Keratinocyte (primary cell): ENCODE results near the gene ZSCAN5A. TPM values are rescaled to one million over a fixed set of nuclear protein-coding genes. Genes with fewer than 3 reads are reported as not detected.
"Not testable (repeated sequence)": the region's sequence is repeated elsewhere in the genome, so short reads cannot be mapped to it uniquely, and the experiment has no call there.

ENCODE experiments used
- DNase-seq: peaks from one replicate; pipeline ENCODE4 v3.0.0-alpha.2; 2011; ENCODE audit warnings: low read depth, missing footprints, low spot score
- FAIRE-seq: peaks from 2 replicates; lab custom pipeline; 2011; peaks lifted over from hg19 to GRCh38; lab: Jason Lieb, UNC
- H2AFZ ChIP-seq: 2 replicates; pipeline ENCODE4 v1.6.0; 2012; ENCODE audit warnings: low read length, control low read depth, inconsistent platforms; ENCODE audit not compliant: control insufficient read depth
- H3K27ac ChIP-seq: 2 replicates; pipeline ENCODE4 v1.5.1; 2011; ENCODE audit warnings: low read length; ENCODE audit not compliant: control insufficient read depth, insufficient read depth
- H3K27me3 ChIP-seq: 3 replicates; pipeline ENCODE4 v1.6.0; 2011; ENCODE audit warnings: low read length; ENCODE audit not compliant: control insufficient read depth, insufficient read depth; ENCODE audit errors: extremely low read depth
- H3K36me3 ChIP-seq, 2 experiments: 2 replicates in 1 of 2; 3 replicates in 1 of 2; pipeline ENCODE4 v1.5.1; 2011; ENCODE audit warnings: low read length in 2 of 2, mild to moderate bottlenecking in 1 of 2; ENCODE audit not compliant: control insufficient read depth in 2 of 2, insufficient read depth in 2 of 2; ENCODE audit errors: extremely low read depth in 1 of 2
- H3K4me1 ChIP-seq: 3 replicates; pipeline ENCODE4 v1.5.1; 2011; ENCODE audit warnings: low read length; ENCODE audit not compliant: control insufficient read depth, insufficient read depth; ENCODE audit errors: extremely low read depth
- H3K4me2 ChIP-seq: 3 replicates; pipeline ENCODE4 v1.6.0; 2011; ENCODE audit warnings: low read depth, low read length; ENCODE audit not compliant: control insufficient read depth, insufficient read depth; ENCODE audit errors: extremely low read depth
- H3K4me3 ChIP-seq, 3 experiments: fragments of 200-600 bp in 1 of 3; sonication (generic) in 1 of 3; 2 replicates in 2 of 3; 3 replicates in 1 of 3; pipeline ENCODE4 v1.5.1; 2011 to 2016; ENCODE audit warnings: low read length in 3 of 3, mild to moderate bottlenecking in 3 of 3, control low read depth in 2 of 3, inconsistent platforms in 1 of 3, low read depth in 1 of 3, mixed read lengths in 1 of 3, mixed run types in 1 of 3, moderate library complexity in 1 of 3; ENCODE audit not compliant: control insufficient read depth in 2 of 3, insufficient read depth in 2 of 3; ENCODE audit errors: extremely low read depth in 1 of 3
- H3K79me2 ChIP-seq: 2 replicates; pipeline ENCODE4 v1.6.0; 2012; ENCODE audit warnings: low read length; ENCODE audit not compliant: control insufficient read depth, insufficient read depth
- H3K9ac ChIP-seq: 3 replicates; pipeline ENCODE4 v1.6.0; 2011; ENCODE audit warnings: low read length; ENCODE audit not compliant: control insufficient read depth, insufficient read depth; ENCODE audit errors: extremely low read depth
- H3K9me1 ChIP-seq: 3 replicates; pipeline ENCODE4 v1.6.0; 2011; ENCODE audit warnings: low read length; ENCODE audit not compliant: control insufficient read depth, insufficient read depth; ENCODE audit errors: extremely low read depth
- H3K9me3 ChIP-seq: 2 replicates; pipeline ENCODE4 v1.5.1; 2012; ENCODE audit warnings: low read depth, low read length; ENCODE audit not compliant: control insufficient read depth
- H4K20me1 ChIP-seq: 3 replicates; pipeline ENCODE4 v1.6.0; 2011; ENCODE audit warnings: low read length; ENCODE audit not compliant: control insufficient read depth, insufficient read depth; ENCODE audit errors: extremely low read depth
- EZH2 ChIP-seq: IDR thresholded peaks from one replicate; pipeline ENCODE4 v1.6.1; 2012; ENCODE audit warnings: inconsistent platforms, mild to moderate bottlenecking, low read length, moderate library complexity
- dilution Hi-C: fragments of 300-500 bp; cut with MboI; formaldehyde crosslinking; loops from one replicate; pipeline ENCODE4 v1.7.0; 2020; ENCODE audit warnings: low sequenced_read_pairs; ENCODE audit not compliant: extremely low pct_ligation_motif_present
- polyA plus RNA-seq, 5 experiments: library from polyadenylated mRNA; depleted of rRNA in 3 of 5; stranded (reverse) in 3 of 5; stranded (forward) in 1 of 5; unstranded in 1 of 5; fragments of >200 nt; gene quantifications; 1 replicate in 1 of 5; 2 replicates in 3 of 5; 3 replicates in 1 of 5; pipeline versions ENCODE4 v1.2.1 to v1.2.3, GENCODE V29; 2011 to 2012; ENCODE audit warnings: missing spikeins in 2 of 5, low read depth in 1 of 5, low replicate concordance in 1 of 5
- TF ChIP-seq, protein P1 (sequence below), 3 experiments: IDR thresholded peaks in 1 of 3; conservative IDR thresholded peaks in 1 of 3; optimal IDR thresholded peaks in 1 of 3; 2 replicates in 2 of 3; 3 replicates in 1 of 3; pipeline versions ENCODE3 to v1.5.1; 2011; ENCODE audit warnings: low read length in 3 of 3, mild to moderate bottlenecking in 3 of 3, moderate library complexity in 2 of 3, control low read depth in 1 of 3, inconsistent platforms in 1 of 3; ENCODE audit not compliant: insufficient read depth in 2 of 3; ENCODE audit errors: extremely low read depth in 1 of 3

ZSCAN5A gene
- polyA plus RNA-seq, 1 donor (not counting 4 experiments of a cell fraction or from before 2014, with no cell fraction given), result 6.1 TPM

DNA sequence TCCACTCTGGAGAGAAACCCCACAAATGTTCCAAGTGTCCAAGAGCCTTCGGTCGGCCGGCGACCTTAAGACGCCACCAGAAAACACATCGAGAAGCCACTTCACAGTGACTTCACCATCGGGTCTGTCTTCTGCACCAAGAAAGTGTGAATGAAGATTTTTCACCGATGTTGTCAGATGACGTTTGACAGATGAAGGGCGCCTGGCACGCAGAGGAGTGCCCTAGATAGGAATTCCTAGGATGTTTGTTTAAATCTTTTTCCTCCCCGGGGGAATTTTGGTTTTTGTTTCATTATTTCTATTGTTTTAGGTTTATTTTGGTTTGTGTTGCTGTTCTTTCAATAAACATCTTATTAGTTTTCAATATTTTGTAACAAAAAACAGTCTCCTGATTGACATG, 105.5 kb downstream of the ZSCAN5A start:
- Histone ChIP-seq H3K4me1 (no peaks in the 10 kb centered on the region), H2AFZ (no peak overlapping the region), H3K9me1 (no peaks in the 10 kb centered on the region), H3K27me3 (no peaks in the 10 kb centered on the region), H3K36me3 (no peaks in the 10 kb centered on the region), H3K9ac (no peak overlapping the region), H3K27ac (no peak overlapping the region), H3K4me3 (no peak overlapping the region), H3K9me3 (no peaks in the 10 kb centered on the region), H4K20me1 (no peaks in the 10 kb centered on the region), H3K79me2 (no peaks in the 10 kb centered on the region), H3K4me2 (no peak overlapping the region)
- TF ChIP-seq, protein P1, sequence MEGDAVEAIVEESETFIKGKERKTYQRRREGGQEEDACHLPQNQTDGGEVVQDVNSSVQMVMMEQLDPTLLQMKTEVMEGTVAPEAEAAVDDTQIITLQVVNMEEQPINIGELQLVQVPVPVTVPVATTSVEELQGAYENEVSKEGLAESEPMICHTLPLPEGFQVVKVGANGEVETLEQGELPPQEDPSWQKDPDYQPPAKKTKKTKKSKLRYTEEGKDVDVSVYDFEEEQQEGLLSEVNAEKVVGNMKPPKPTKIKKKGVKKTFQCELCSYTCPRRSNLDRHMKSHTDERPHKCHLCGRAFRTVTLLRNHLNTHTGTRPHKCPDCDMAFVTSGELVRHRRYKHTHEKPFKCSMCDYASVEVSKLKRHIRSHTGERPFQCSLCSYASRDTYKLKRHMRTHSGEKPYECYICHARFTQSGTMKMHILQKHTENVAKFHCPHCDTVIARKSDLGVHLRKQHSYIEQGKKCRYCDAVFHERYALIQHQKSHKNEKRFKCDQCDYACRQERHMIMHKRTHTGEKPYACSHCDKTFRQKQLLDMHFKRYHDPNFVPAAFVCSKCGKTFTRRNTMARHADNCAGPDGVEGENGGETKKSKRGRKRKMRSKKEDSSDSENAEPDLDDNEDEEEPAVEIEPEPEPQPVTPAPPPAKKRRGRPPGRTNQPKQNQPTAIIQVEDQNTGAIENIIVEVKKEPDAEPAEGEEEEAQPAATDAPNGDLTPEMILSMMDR (optimal IDR thresholded peaks at IDR 0.05 in 1 of 3, IDR thresholded peaks at IDR 0.05 in 1 of 3, conservative IDR thresholded peaks at IDR 0.05 in 1 of 3; ENCODE audit: extremely low read depth in 1 of 3, insufficient read depth in 2 of 3, low read length in 3 of 3), result no peak
- no peak for TF ChIP-seq EZH2
- dilution Hi-C loops, result no loop called here
- FAIRE-seq (no peak), DNase-seq (no peak)

DNA sequence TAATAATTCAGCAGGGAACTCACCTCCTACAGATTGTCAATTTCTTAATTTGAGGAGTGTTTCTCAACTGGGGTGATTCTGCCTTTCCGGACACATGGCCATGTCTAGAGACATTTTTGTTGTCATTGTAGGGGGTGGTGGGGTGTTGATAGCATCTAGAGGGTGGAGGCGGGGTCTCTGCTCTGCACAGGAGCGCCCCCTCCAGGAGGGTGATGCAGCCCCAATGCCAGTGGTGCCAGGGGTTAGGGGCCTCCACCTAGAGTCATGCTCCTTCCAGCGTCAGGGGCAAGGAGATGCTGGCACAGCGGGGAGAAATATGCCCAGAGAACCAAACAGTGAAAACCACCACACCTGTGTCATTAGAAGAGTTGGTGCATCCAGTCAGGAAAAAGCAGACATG, 107.1 kb downstream of the ZSCAN5A start:
- H3K9ac ChIP-seq, H3K4me1 ChIP-seq, H3K79me2 ChIP-seq, FAIRE-seq, H3K4me3 ChIP-seq, H3K27ac ChIP-seq, H3K9me1 ChIP-seq, H3K4me2 ChIP-seq, dilution Hi-C loops, H2AFZ ChIP-seq, H3K9me3 ChIP-seq, H3K36me3 ChIP-seq, H3K27me3 ChIP-seq, H4K20me1 ChIP-seq, DNase-seq: not testable (repeated sequence)

DNA sequence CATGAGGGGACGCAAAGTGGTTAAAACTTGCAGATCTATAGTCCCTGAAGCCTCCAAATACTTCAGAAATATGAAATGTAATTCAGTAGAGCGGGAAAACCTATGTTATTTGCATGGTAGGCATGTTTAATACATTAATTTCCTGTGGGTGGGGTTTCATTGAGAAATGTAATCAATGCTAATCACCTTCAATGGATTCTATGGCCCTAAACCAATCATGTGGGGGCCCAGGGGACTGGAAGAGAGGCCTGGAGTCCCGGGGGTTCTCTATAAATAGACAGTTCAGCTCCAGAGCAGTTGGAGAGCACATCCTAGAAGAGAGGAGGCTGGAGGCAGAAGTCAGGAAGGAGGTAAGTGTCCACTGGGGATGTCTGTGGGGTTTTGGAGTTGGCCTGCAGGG, 112.7 kb downstream of the ZSCAN5A start, which contains the start of gene ZSCAN5C:
ZSCAN5C (plus strand) TSS at position 301 of the 400 bp plus-strand sequence. CDS start 3,641 bp downstream, outside the sequence.
- H3K27me3 ChIP-seq, result no peaks in the 10 kb centered on the region
- dilution Hi-C loops, result no loop called here
- no peaks in the 10 kb centered on the region for H3K9me3 ChIP-seq
- H3K4me3 ChIP-seq, result no peak within 1 kb of the TSS
- no peaks in the 10 kb centered on the region for H3K79me2 ChIP-seq
- H4K20me1 ChIP-seq, result no peaks in the 10 kb centered on the region
- no peak within 1 kb of the TSS for H2AFZ ChIP-seq
- no peaks in the 10 kb centered on the region for H3K9me1 ChIP-seq
- no peaks in the 10 kb centered on the region for H3K4me1 ChIP-seq
- H3K36me3 ChIP-seq, result no peaks in the 10 kb centered on the region
- H3K27ac ChIP-seq, result no peak within 1 kb of the TSS
- no peak within 1 kb of the TSS for H3K4me2 ChIP-seq
- FAIRE-seq (no peak), DNase-seq (no peak)
- TF ChIP-seq EZH2, result no peak
- TF ChIP-seq, protein P1 (optimal IDR thresholded peaks at IDR 0.05 in 1 of 3, IDR thresholded peaks at IDR 0.05 in 1 of 3, conservative IDR thresholded peaks at IDR 0.05 in 1 of 3; ENCODE audit: extremely low read depth in 1 of 3, insufficient read depth in 2 of 3, low read length in 3 of 3), result no peak
- no peak within 1 kb of the TSS for H3K9ac ChIP-seq
